ENCODE measurements around the gene MYD88. TPM values are rescaled to one million over a fixed set of nuclear protein-coding genes. Genes with fewer than 3 reads are reported as not detected.
A peak's percentile ranks its signal among the peaks of the same experiment; 100 is the strongest.

MYD88 gene
- total RNA-seq, 8 experiments from 2014 or later, result 0.76 to 24.4 (median 9.3) TPM

DNA sequence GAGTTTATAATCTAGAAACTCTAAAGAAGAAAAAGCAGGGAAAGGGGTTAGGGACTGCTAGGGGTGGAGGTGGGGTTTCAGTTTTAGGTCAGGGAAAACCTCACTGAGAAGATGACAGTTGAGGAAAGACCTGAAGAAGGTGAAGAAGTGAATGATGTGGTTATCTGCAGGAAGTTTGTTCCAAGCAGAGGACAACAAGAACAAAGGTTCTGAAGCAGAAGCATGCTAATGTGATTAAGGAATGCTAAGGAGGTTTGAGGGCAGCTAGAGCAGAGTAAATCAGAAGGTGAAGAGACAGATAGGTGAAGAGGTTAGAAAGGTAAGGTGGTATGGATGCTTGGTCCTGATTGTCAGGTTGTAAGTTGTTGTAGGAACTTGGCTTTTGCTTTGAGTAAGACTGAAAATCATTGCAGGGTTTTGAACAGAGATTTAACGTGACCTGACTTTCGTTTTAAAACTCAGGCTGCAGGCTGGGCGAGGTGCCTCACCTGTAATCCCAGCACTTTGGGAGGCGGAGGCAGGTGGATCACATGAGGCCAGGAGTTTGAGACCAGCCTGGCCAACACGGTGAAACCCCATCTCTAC, 35.5 kb downstream of the MYD88 start:
- Histone ChIP-seq H3K27ac (no peak overlapping the region), H3K4me1 (replicated peaks in 1 of 2) (no peaks in the 10 kb centered on the region), H3K4me3 (no peak overlapping the region)
- WGBS, 10 experiments, result 69 to 95% (median 87%) methylated on average over 2 to 5 of the region's 5 CpGs; no CpG with 5 or more reads in 5 of the 10 experiments
- no peak for ATAC-seq (replicated peaks in 6 of 8)
- in situ Hi-C loops (cut with MboI; ENCODE audit: low pct_unique_long_range_greater_than_20kb in 2 of 9, low sequenced_read_pairs in 9 of 9, unreplicated experiment in 9 of 9), result no loop called here

DNA sequence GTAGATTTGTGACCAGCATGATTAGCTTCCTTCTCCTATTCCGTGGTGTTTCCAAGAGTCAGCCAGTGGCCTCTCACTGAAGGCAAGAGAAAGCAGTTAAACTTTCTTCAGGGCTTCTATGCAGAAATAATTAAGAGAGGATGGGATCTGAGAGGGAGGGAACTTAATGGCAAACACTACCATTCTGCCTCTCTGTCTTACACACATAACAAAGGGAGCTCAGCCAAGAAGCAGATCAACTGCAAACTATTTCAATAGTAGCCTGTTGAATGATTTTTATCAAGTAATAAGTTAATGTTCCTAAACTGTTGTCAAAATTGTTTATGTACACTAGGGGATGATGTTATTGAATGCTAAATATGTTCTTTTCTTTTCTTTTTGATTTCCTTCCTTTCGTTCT, 38.7 kb downstream of the MYD88 start:
- peak in 1 of 8 experiments; percentile 30 for ATAC-seq (replicated peaks in 6 of 8)
- Histone ChIP-seq H3K4me3 (no peak overlapping the region), H3K4me1 (replicated peaks in 1 of 2) (no peaks in the 10 kb centered on the region), H3K27ac (no peak overlapping the region)
- WGBS, 10 experiments, result 0 to 80% (median 60%) methylated on average over 1 to 2 of the region's 2 CpGs; no CpG with 5 or more reads in 2 of the 10 experiments
- in situ Hi-C loops (cut with MboI; ENCODE audit: low pct_unique_long_range_greater_than_20kb in 2 of 9, low sequenced_read_pairs in 9 of 9, unreplicated experiment in 9 of 9), result no loop called here

DNA sequence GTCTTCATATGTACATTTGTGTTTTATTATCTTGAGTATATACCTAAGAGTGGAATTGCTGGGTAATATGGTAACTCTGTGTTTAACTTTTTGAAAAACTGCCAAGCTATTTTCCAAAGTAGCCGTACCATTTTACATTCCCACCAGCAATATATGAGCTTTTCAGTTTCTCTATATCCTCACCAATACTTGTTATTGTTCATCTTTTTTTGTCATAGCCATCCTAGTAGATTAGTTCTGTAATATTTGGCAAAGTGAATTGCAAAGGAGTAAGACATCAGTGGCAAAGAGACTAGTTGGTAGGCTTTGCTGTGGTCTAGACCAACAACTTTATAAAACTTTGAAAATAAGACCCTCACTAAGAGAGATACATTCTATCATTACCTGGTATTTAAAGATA, 48.3 kb downstream of the MYD88 start:
- H3K4me1 ChIP-seq (replicated peaks in 1 of 2), result no peaks in the 10 kb centered on the region
- ATAC-seq (replicated peaks in 6 of 8), result no peak
- in situ Hi-C loops (cut with MboI; ENCODE audit: low pct_unique_long_range_greater_than_20kb in 2 of 9, low sequenced_read_pairs in 9 of 9, unreplicated experiment in 9 of 9), result no loop called here
- H3K4me3 ChIP-seq, result no peak overlapping the region
- 100% methylated on average over 1 of the region's 1 CpG; no CpG with 5 or more reads in 2 of the 10 experiments for WGBS, 10 experiments
- no peak overlapping the region for H3K27ac ChIP-seq

DNA sequence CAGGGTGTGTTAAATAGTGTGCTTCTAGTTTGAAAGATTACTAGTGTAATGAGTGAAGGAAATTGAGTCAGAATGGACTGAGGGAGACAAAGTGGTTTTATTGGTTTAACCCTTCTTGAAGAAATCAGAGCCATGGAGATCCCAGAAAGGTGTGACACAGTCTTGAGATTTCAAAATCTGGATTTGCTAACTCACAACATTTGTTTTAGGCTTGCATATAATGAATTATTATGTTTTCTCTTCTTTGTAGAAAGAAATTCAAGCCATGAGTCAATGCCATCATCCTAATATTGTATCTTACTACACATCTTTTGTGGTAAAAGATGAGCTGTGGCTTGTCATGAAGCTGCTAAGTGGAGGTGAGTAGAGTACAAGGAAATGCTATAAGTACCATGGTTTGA, 52.0 kb downstream of the MYD88 start:
- Histone ChIP-seq H3K27ac (no peak overlapping the region), H3K4me3 (no peak overlapping the region), H3K4me1 (replicated peaks in 1 of 2) (no peaks in the 10 kb centered on the region)
- in situ Hi-C loops (cut with MboI; ENCODE audit: low pct_unique_long_range_greater_than_20kb in 2 of 9, low sequenced_read_pairs in 9 of 9, unreplicated experiment in 9 of 9), result no loop called here
- peak in 1 of 8 experiments; percentile 37 for ATAC-seq (replicated peaks in 6 of 8)

Other genes starting within 250 kb of the MYD88 start
- gene VILL, start 147.9 kb upstream of the MYD88 start, total RNA-seq, result 10 to 100 TPM in 1 of 8 experiments, 1 to 10 TPM in 3, under 1 TPM in 4; 0.38 to 10.8 (median 1.6) TPM
- gene PLCD1, start 109.0 kb upstream of the MYD88 start, total RNA-seq, result 10 to 100 TPM in 7 of 8 experiments, 1 to 10 TPM in 1; 8.8 to 61.8 (median 31.0) TPM
- gene DLEC1, start 99.5 kb upstream of the MYD88 start, total RNA-seq, result 1 to 10 TPM in 4 of 8 experiments, under 1 TPM in 4; 0.27 to 3.5 (median 0.81) TPM
- 10 to 100 TPM; 11.3 to 60.3 (median 25.7) TPM for gene ACAA1, start 1.5 kb upstream of the MYD88 start, total RNA-seq
- 10 to 100 TPM; 23.8 to 51.8 (median 30.9) TPM for gene OXSR1, start 26.9 kb downstream of the MYD88 start, total RNA-seq
- 1 to 10 TPM in 1 of 8 experiments, under 1 TPM in 6, not detected in 1; 0.13 to 1.0 (median 0.36) TPM for gene SLC22A13, start 127.2 kb downstream of the MYD88 start, total RNA-seq
- under 1 TPM; 0.11 to 0.71 (median 0.33) TPM for gene SLC22A14, start 143.6 kb downstream of the MYD88 start, total RNA-seq
- gene XYLB, start 208.1 kb downstream of the MYD88 start, total RNA-seq, result 10 to 100 TPM in 1 of 8 experiments, 1 to 10 TPM in 7; 2.5 to 14.2 (median 5.1) TPM